ENCODE results near the gene PIM1.

- TF ChIP-seq EZH2 (optimal IDR thresholded peaks at IDR 0.05; ENCODE audit: low read depth, low read length) (no peak), CTCF (IDR thresholded peaks at IDR 0.05; ENCODE audit: low read length) (no peak)
Measured at GRCh38 chr6:37180075-37180474, 10.1 kb downstream of the PIM1 start.

All from MM.1S (cell line).